Retina (tissue), 1 donor: ENCODE data around the gene TSSK6.

ENCODE experiments used
- DNase-seq: peaks from one replicate; pipeline ENCODE4 v3.0.0-alpha.2; 2016

The TSSK6 gene

DNA sequence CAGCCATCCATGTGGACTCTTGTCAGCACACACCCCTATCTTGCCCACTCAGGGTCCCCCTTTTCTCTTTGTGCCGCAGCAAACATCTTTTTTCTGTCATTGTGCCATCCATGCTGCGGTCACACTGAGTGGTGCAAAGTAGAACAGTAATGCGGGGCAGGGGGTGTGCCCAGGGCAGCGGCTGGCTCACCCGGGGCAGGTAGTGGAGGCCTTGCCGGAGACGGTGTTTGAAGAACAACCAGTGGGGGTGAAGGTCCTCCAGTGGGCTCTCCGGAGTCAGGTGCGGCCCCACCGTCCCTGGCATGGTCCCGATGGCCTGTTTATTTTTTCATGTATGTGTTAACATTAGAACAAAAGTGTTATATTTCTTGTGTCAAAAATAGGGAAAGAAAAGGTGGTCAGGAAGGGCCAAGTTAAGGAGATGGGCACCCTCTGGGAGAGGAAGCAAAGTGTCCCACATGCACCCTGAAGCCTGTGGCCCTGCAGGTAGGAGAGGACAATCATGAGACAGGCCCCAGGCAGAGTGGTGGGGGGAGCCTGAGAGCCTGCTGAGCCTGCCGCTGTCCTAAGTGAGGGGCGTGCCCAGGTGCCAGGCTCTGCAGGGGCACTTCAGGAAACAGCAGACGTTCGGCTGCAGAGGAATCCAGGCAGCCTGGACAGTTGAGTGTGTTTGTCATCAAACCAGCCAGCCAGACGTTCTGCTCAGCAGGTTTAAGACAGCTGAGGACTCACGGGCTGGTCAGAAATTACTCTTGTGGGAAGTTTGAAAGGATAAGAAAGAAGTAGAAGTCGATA is 12.3 kb downstream of the TSSK6 start:
- DNase-seq: no peak

DNA sequence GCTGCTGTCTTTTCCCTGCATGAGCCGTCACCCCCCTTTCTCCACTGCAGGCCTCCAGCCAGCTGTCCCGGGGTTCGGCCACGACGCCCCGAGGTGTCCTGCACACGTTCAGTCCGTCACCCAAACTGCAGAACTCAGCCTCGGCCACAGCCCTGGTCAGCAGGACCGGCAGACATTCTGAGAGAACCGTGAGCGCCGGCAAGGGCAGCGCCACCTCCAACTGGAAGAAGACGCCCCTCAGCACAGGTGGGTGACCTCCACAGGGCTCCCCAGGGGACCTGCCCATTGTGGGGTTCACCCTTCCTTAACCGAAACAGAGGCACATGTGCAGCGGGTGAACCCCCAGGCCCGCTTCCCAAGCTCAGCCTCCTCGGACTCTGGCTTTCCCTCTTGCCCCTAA is 13.1 kb downstream of the TSSK6 start:
- no peak for DNase-seq

DNA sequence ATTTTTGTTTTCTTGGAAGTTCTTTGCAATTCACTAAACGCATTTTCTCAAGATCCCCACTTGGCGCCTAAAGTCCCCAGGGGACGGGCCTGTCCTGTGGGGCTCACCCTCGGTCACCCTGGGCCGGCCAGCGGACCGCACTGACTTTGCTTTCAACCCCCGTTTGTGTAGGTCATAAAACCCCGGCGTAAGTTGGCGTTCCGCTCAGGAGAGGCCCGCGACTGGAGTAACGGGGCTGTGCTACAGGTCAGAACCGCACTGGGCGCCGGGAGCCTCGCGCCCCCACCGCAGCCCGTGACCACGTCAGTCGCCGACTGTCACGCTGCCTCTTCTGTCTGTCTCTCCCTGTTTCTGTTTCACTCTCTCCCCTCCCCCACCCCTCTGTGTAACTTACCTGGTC is 13.6 kb downstream of the TSSK6 start:
- no peak for DNase-seq

DNA sequence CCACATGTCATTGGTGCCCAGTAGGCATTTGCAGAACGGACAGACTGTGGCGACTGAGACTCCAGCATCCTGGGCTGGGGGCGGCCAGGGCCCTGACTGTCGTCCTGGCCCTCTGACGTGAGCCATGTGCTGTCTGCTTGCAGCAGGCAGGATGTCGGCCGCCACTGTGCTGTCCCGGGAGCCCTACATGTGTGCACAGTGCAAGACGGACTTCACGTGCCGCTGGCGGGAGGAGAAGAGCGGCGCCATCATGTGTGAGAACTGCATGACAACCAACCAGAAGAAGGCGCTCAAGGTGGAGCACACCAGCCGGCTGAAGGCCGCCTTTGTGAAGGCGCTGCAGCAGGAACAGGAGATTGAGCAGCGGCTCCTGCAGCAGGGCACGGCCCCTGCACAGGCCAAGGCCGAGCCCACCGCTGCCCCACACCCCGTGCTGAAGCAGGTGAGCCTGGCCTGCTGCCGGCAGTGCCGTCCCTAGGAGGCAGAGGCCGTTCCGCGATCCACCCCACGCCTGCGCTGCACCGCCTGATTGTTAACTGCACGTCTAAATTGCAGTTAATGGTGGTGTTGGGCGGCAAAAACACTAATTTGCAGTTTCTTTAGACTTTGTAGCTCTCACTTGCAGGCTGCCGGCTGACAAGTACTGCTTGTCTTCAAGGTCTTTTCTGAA is 14.2 kb downstream of the TSSK6 start:
- DNase-seq: no peak

DNA sequence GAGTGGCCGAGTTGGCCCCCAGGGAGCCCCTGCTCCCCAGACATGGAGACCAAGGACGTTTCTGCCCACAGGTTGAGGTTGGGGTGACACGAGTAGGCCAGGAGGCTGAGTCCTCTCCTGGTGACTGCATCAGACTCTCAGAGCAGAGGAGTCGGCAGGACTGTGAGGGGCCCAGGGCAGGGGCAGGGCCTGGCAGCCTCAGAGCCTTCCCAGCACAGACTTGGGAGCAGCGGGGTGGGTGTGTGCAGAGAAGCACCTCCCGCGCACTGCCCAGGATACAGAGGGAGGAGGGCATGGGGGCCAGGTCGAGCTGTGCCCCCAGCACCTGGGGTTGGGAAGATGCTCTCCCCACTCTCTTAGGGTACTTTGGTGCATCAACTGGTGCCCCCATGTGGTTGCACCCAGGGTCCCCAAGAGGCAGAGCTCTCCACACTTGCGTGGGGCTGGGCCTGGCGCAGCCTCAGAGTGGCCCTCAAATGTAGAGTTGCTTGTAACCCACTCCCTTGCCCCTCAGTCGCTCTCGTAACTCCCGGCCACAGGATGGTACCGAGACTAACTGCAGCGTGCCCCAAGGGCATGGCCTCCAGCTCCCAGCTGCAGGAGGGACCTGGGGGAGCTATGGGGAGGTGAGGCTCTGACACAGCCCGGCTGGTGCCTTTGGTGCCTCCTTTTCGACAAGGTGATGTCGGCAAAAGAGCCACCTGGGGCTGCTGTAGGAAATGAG is 15.9 kb downstream of the TSSK6 start:
- DNase-seq: no peak

DNA sequence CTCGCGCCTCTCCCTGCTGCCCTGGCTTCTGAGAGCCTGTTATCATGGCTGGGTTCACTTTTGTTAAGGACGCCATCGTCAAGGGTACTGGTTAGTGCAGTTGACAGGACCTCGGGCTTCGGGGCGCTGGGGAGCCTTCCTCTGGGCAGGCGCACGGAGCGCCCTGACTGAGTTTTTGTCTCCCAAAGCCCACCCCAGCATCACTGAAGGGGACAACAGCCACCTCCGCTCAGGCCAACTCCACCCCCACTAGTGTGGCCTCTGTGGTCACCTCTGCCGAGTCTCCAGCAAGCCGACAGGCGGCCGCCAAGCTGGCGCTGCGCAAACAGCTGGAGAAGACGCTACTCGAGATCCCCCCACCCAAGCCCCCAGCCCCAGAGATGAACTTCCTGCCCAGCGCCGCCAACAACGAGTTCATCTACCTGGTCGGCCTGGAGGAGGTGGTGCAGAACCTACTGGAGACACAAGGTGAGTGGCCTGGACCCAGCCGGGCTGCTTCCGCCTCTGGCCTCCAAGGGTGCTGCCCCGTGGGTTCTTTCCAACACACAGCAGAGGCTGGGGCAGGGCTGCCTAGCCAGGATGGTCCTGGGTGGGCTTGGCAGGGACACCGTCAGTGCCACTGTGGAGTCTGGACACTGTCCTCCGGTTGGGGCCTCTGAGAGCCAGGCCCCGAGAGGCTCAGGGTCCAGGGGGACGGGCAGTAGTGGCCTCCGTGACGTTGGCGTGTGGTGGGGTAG is 16.9 kb downstream of the TSSK6 start:
- DNase-seq: no peak

DNA sequence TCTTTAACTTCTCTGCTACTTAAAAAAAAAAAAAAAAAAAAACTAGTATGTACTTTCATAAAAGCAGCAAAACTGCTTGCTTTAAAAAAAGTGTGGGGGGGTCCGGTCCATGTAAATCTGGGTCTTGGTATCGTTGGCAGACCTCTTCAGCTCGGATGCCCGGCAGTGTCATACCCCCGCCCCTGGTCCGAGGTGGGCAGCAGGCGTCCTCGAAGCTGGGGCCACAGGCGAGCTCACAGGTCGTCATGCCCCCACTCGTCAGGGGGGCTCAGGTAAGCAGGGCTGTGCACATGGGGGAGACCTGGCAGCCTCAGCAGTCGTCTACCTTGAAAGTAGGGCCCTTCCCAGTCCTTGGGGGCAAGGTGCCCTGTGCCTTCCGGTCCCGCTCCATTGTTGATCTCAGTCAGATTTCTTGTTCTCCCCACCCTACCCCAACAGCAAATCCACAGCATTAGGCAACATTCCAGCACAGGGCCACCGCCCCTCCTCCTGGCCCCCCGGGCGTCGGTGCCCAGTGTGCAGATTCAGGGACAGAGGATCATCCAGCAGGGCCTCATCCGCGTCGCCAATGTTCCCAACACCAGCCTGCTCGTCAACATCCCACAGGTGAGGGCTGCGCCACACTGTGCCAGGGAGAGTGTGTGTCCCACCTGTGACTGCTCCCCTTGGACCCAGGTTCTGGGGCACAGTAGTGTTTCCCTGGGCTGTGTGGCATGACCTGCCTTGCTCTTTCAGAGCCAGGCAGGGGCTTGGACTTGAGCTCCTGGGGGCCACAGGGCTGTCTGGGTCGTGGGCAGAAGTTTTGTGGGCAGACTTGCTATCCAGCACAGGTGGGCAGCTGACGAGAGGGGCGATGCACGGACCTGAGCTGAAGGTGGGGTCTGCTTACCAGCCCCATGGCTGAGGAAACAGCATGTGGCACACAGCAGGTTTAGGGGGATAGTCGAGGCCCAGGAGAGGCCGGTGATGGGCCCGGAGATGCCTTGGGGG is 19.4 kb downstream of the TSSK6 start:
- DNase-seq: no peak

DNA sequence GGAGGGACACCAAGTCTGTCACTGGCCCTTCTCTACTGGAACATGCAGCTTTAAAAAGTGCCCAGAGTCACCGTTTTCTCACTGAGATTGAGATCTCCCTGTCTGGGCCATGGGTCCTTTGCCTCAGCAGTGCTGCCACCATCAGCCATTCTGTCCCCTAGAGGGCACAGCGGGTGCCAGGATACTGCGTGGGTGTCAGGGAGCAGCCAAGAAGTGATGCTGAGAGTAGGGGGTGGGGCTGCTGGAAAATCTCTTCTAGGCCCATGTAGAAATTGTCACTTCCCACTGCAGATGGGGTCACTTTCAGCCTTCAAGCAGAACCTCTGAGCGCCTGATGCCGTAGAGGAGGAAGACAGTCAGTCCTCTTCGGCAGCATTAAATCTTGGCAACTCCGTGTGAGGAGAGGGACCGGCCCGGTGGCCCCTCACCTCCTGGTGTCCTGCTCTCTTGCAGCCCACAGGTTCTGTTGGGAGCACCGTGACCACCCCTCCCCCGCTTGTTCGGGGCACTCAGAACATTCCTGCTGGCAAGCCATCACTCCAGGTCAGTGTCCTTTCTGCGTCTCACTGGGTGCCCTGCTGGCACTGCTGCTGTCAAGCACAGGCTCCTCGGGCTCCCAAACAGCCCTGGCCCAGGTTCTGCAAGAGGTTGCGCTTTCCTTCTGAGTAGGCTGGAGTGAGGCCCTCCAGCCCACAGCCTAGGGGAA is 21.4 kb downstream of the TSSK6 start:
- no peak for DNase-seq

DNA sequence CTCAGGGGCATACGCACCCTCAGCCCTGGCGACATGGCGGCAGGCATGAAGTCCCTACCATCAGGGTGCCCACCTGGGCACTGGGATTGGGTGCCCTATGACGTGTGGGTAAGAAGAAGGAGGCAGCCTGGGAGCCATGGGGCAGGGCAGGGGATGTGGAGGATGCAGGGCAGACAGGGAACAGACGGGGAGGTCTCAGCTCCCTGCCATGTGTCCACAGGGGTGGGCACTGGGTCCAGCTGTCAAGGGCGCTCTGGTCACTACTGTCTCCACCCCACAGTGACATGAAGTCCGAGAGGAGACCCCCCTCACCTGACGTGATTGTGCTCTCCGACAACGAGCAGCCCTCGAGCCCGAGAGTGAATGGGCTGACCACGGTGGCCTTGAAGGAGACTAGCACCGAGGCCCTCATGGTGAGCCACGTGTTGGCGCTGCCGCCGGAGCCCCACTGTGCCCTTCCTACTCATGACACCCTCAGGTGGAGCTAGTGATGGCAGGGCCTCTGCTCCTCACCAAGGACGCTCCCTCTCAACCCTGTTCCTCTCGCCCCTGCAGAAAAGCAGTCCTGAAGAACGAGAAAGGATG is 23.2 kb downstream of the TSSK6 start:
- no peak for DNase-seq

DNA sequence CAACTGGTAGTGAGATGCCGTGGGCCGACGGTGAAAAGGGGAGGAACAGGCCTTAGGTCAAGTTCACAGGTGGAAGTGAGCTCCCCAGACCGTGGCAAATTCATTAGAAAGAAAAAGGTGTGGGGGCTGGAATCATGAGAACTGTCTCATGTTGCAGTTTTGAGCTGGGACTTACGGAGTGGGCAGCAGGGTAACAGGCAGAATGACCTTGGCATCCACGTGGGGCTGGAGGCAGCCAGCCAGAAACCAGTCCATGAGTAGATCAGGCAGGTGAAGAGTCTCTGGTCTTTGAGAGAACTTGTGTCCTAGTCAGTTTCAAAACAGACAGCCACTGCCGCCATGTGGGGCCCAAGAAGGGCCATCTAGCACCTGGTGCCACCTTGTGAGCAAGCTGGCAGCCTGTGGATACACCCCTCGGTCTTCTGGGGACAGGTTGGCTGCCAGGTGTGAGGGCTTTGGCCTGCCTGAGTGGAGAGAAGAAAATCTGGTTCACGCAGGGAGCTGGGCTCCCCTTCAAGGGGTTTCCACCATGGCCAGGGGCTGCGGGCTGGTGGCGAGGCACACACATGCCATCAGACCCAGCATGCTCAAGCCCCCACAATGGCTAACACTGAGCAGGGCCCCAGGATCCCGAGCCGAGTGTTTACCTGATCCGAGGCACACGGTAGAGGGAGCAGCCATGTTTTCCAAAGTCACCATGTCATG is 23.9 kb downstream of the TSSK6 start:
- DNase-seq: no peak

DNA sequence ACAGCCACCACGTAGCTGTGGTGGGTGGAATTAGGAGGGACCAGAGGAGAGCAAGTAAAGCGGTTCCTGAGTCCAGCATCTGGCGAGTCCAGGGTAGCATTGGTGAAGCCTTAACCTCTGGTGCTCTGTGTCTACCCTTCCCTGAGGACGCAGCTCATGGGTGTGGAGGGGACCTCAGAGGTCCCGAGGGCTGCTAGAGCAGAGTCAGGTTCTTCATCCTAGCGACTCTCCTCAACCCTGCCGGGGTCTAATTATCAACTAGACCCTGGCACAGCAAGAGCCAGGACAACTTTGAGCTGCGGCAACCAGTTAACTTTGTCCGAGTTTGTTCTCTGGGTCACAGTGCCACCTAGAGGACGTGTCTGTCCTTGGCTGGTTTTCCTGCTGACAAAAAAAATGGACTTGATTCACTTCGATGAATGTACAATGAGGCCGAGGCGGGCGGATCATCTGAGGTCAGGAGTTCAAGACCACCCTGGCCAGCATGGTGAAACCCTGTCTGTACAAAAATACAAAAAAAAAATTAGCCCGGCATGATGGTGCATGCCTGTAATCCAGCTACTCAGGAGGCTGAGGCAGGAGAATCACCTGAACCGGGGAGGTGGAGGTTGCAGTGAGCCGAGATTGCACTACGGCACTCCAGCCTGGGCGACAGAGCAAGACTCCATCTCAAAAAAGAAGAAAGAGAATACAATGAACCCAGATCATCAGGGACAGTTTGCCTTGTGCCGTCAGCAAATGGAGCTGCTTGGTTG is 25.0 kb downstream of the TSSK6 start:
- peak; percentile 87 for DNase-seq

DNA sequence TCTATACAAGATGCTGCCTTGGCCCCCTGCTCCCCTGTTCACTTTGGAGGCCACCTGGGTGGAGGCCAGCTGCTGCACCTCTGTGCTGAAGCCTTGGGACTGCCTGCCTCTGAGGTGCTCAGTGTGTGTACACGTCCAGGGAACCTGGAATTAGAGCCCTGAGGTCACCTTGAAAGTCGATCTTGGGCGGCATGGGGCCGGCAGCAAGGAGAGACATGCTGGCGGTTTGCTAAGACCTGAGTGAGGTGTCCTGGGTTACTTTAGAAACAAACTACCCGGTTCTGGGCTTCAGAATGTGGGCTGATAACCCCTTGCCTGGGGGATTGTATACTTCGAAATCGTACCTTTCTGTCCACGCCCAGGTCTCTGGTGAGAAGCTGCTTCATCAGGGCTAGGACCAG is 25.5 kb downstream of the TSSK6 start:
- DNase-seq: no peak

DNA sequence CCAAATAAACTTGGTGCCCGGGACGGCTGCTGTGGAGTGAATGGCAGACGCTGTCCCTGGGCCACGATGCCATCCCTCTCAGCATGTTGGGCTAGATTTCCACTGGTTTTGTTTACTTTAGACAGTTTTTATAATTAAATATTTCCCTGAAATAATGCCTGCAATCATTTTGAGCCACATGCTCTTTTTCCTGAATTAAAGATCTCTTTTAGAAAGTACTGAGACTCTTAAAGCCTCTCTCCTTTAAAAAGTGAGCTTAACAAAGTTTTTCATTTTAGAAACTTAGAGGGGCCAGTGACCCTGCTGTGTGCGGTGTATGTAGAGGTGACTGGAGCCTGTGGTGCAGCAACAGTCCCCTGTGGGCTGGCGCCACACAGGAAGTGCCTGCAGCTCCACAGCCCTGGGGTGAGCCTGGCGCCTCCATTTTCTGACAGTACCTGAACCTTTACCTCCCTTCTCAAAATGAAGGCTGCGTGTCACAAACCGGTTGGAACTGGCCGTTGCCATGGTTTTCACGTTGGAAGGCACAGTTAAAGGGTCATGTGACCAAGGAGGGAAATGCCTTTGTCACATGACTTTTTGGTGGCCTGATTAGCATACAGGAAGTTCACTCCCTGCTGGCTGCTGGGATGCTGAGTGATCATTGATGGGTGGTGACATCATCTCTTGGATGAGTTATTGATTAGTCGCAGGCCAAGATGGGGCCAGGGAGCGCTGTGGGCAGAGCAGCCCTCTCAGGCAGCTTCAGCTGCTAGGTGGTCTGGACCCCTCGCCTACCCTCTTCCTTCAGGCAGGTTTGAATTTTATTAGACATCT is 26.3 kb downstream of the TSSK6 start:
- DNase-seq: peak; percentile 79

DNA sequence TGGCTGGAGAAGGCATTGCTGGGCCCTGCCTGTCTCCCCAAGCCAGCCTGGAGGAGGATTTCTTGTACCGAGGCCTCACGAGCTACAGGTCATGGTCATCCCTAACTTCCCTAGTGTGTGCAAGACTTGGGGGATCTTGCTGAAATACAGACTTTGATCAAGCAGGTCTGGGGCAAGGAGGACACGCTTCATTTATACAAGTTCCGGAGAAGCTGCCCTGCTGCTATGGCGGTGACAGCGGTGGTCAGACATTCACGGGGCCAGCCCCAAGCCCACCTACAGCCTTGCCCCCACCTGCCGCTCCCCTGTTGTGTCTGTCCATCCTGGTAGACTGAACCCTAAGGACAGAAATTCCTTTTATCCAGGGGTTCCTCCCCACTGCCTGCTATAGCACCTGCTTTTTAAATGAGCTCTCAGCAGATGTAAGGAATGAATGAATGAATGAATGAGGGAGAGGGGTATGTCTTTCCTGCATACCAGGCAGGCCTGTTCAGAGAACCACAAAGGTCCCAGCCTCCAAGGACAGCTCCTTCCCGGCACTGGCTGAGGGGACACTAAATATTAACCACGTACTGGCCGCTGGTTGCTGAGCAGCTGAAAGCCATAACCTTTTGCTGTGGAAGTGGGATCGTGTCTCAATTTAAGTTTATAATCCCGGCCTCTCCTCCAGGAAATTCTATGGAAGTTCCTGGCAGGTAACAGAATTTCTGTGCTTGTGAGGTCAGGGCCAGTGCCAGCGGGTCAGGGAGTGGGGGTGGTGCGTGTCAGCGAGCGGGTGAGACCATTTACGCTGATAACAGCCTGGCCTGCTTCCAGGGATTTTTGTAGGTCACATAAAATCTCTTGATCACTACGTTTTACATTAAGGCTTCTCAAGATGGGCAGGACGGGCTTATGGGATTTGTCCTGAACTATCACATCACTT is 27.1 kb downstream of the TSSK6 start:
- DNase-seq: peak; percentile 50

DNA sequence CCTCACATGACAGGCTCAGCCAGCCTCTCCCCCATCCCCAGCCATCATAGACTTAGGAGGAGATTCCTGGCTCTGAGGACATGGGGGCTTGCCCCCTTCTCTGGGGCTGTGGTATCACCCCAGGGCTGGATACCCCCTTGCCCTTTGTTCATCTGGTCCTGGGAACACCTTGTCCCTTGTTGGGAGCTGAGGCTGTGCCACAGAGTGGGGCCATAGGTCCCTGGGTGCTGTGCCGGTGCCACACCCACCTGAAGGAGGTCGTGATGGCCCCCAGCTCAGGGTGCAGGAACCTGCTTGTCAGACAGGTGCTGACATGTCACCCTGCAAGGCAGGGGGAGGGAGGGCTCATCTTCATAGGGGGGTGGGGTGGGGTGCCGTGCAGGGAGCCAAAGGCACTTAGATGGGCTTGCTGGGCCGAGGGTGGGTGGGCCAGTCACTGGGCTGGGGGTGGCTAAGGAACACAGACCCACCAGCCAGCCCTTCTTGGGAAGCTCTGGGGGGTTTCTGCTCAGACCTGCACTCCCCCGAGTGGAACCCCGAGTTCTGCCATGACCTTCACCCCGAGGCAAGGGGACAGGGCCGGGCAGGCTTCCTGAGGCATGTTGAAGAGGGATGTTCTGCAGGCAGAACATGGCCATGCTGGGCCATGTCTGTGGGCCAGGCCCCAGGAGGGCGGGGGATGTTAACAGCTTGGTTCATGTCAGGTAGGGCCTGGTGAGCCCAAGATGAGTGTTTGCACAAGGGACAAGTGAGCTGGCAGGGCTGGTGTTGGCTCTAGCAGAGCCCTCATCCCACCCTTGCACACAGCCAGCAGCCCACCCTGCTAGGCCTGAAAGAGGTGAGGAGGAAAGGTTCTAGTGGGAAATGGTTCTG is 28.0 kb downstream of the TSSK6 start:
- no peak for DNase-seq

DNA sequence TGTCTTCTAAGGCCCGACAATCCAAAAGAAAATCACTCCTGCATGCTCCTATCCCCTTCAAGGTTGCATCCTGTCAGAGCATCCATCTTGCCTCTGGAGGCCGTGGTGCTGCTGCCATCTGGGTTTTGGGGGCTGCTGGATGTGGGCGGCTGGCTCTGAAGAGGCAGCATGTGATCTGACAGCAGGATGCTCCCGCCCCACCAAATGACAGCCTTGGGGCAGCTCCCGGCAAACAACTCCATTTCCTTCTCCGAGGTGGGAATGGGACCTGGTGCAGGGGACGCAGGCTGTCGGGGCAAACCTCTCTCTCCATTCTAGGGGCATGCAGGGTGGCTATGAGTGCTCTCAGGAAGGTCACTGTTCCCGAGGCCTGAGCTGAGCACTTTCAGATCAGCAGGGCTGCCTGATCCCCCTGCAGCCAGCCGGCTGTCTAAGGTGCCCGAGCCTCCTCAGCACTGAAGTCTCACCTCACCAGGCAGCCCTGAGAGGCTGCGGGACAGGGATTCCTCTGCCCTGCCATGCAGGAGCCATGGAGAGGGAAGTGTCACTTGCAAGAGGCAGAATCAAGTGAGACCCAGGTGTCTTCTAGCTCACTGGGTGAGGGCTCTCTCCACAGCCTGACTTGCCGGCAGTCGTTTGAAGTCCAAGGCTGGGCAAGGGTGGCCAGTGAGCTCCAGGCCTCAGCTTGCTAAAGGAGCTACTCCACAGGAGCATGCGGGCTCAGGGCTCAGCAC is 28.8 kb downstream of the TSSK6 start:
- DNase-seq: peak; percentile 30
